Left ventricle myocardium superior (tissue), 1 donor: Measurements from ENCODE around the gene YOD1. TPM values are rescaled to one million over a fixed set of nuclear protein-coding genes. Genes with fewer than 3 reads are reported as not detected.

ENCODE experiments used
- ATAC-seq: fragments of 200-7000 bp; cut with Tn5 transposase; one replicate; pipeline ENCODE4 v1.9.1; 2020; ENCODE audit warnings: mild to moderate bottlenecking, moderate library complexity
- DNase-seq: peaks from one replicate; pipeline ENCODE4 v3.0.0-alpha.2; 2020
- intact Hi-C: fragments of 100-400 bp; cut with micrococcal nuclease; formaldehyde crosslinking; loops from one replicate; pipeline ENCODE4 v1.11.0; 2022
- total RNA-seq: library from RNA; stranded (reverse); fragmentation: NEBNext Ultra II Directional; extraction: Animal tissue kit (Norgen Biotek cat#: 25700); gene quantifications from one replicate; pipeline ENCODE4 v1.2.1, GENCODE V29; 2021
- donor health status: DM: no; HTN: yes; CAD: no; lungs with severe emphysema.

The YOD1 gene
- total RNA-seq, 1 donor from 2014 or later = 4.9 TPM

GRCh38 chr1:207076181-207076955 is 25.4 kb upstream of the YOD1 start:
- ATAC-seq (peak; percentile 2), DNase-seq (no peak)
- intact Hi-C loops = no loop called here

GRCh38 chr1:207073906-207074820 is 23.2 kb upstream of the YOD1 start:
- DNase-seq (no peak), ATAC-seq (no peak)
- intact Hi-C loops = no loop called here

DNA sequence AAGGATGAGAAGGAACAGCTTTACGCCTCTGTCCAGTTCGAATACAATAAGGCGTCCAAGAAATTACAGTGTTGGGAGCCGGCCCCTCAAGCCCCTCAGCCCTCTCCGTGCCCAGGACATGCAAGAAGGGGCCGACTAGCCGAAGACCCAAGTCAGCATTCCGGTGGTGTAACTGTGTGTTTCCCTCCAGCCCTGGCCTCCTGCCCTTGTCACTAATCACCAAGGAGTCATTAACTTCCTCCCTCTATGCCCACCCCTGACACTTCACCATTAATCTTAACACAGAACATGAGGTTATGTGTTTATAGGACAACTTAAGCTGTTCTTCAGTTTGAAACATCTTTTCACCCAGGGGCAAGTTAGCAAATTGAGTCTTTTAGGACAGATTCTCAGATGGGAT is 21.2 kb upstream of the YOD1 start:
- intact Hi-C loops = no loop called here
- no peak for ATAC-seq
- DNase-seq = no peak

DNA sequence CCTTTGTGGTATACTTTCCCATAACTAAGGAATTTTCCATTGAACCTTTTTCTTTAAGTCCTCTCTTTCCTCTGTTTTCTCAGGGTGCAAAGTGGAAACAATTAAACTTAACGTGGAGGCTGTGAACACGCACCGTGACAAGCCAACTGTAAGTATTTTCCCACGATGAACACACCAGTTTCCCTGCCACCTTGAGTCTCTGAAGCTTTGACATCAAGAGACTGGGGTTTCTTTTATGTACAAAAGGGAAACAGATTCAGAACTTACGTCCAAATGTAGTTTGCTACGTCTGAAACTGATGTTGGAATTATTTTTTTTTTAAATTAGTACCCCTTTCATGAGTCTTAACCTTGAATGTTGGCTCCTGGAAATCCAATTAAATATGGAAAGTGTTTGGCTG is 20.4 kb upstream of the YOD1 start:
- DNase-seq = no peak
- no peak for ATAC-seq
- intact Hi-C loops = no loop called here

GRCh38 chr1:207070811-207071210 is 19.8 kb upstream of the YOD1 start:
- ATAC-seq (no peak), DNase-seq (no peak)
- intact Hi-C loops = no loop called here

- DNase-seq = peak; percentile 81
- intact Hi-C loops = no loop called here
Measured at GRCh38 chr1:207069858-207070506, 19.0 kb upstream of the YOD1 start.

DNA sequence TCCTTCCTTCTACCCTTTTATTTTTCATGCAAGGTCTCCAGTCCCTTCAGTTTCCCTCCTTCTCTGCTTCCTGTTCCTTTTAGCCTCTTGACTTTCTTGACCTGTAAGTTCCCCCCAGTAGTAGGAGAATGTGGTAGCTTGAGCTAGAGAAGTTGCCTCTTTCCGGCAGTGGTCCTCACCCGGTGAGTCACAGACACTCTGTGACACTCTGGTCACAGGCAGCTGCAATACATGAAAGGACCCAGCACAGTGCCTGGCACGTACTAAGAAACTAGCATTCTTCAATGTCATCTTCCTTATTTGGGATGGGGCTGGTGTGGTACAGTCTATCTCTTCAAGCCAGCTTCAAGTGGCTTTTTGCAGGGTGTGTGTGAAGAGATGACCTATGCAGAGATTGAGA is 18.1 kb upstream of the YOD1 start:
- ATAC-seq = peak; percentile 42
- intact Hi-C loops = no loop called here

More at GRCh38 chr1:207069858-207070506, 19.0 kb upstream of the YOD1 start:
- peak; percentile 85 for ATAC-seq

DNA sequence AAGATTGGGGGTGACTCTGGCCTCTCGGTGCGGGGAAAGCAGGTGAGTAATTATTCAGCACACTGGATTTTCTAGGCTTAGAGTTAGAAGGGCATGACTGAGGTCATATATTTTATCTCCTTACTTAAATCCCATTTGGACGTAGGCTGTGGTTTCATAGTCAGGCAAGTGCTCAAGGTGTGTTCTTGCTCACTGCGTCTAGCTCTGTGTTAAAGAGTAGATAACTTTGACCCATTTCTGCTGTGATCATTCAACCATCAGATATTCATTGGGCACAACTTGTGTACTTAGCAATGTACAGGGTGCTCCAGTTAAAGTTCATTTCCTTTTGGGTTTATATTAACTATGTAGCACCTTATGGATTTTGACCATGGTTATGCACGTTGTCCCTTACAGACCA is 16.7 kb upstream of the YOD1 start:
- DNase-seq (no peak), ATAC-seq (no peak)
- intact Hi-C loops = no loop called here

More for the DNA sequence above, 18.1 kb upstream of the YOD1 start:
- no peak for DNase-seq

GRCh38 chr1:207067185-207067584 is 16.2 kb upstream of the YOD1 start:
- no peak for ATAC-seq
- intact Hi-C loops = no loop called here

DNA sequence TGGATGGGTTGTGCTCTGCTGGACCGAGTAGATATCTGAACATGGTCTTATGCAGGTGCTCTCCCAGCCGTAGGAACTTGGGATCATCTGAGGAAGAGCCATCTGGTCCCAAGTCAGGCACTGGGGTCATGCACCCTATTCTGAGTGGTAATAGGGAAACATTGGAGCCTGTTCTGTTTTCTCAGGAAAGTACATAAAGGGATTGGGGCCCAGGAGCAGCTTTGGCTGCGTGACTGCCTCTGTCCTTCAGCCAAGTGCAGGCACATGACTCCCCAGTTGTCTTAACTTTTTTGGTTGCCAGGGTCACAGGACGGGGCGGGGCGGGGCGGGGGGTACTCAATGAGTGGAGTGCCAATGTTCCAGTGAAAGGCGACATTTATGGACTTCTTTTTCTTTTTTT is 13.6 kb upstream of the YOD1 start:
- ATAC-seq = peak; percentile 84
- intact Hi-C loops = no loop called here
- peak; percentile 54 for DNase-seq

More at GRCh38 chr1:207067185-207067584, 16.2 kb upstream of the YOD1 start:
- no peak for DNase-seq

DNA sequence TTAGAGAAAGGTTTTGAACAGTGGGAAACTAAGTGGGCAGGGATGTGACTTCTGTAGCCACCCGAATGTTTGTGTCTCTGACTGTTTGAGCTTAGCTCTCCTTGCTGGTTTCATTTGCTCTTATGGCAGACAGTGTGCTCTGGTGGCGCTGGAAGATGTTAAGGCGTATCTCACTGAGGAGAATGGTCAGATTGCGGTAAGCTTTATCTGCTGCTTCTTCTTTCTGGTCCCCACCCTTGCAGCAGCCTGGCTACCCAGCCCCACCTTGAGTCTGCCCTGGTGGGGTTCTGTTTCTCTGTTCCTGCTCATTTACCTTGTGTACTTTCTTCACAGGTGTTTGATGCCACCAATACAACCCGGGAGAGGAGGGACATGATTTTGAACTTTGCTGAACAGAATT is 12.0 kb upstream of the YOD1 start:
- ATAC-seq (no peak), DNase-seq (no peak)
- intact Hi-C loops = no loop called here

DNA sequence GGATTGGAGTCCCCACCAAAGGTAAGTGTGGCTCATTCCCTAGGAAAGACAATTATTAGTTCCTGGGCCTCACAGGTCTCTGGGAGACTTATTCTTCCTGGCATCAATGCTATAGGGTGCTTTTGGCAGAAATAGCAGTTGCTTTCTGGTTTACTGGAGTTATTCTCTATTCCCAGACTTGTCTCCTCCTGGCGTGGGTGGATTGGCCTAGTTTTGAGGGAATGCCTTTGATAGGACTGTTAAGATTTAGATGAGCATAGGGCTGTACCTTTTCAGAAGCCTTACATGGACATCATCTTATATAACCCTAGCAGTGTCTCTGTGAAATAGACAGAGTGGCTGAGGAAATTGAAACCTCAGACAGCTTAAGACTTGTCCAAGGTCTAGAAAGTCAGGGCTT is 11.1 kb upstream of the YOD1 start:
- intact Hi-C loops = no loop called here

GRCh38 chr1:207060596-207060995 is 9.6 kb upstream of the YOD1 start:
- ATAC-seq (no peak), DNase-seq (no peak)
- intact Hi-C loops = no loop called here

More for the DNA sequence above, 11.1 kb upstream of the YOD1 start:
- ATAC-seq (no peak), DNase-seq (no peak)

DNA sequence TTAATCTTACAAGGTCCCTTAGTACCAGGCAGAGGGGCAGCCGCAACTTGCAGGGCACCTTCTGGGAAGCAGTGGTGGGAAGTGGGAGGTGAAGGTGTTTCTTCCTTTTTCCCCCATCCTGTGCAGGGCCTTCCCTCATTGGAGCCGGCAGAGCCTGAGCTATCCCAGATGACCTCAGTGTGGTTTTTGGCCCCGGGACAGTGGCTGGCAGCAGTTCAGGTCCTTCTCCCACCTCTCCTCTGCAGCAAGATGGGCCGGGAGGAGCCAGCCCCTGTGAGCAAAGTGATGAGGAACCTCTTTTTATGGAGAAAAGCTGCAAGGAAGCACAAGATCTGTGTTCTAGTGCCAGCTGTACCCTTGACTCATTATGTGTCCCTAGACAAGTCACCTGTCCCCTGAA is 8.9 kb upstream of the YOD1 start:
- intact Hi-C loops = no loop called here
- peak; percentile 42 for DNase-seq
- ATAC-seq = no peak

DNA sequence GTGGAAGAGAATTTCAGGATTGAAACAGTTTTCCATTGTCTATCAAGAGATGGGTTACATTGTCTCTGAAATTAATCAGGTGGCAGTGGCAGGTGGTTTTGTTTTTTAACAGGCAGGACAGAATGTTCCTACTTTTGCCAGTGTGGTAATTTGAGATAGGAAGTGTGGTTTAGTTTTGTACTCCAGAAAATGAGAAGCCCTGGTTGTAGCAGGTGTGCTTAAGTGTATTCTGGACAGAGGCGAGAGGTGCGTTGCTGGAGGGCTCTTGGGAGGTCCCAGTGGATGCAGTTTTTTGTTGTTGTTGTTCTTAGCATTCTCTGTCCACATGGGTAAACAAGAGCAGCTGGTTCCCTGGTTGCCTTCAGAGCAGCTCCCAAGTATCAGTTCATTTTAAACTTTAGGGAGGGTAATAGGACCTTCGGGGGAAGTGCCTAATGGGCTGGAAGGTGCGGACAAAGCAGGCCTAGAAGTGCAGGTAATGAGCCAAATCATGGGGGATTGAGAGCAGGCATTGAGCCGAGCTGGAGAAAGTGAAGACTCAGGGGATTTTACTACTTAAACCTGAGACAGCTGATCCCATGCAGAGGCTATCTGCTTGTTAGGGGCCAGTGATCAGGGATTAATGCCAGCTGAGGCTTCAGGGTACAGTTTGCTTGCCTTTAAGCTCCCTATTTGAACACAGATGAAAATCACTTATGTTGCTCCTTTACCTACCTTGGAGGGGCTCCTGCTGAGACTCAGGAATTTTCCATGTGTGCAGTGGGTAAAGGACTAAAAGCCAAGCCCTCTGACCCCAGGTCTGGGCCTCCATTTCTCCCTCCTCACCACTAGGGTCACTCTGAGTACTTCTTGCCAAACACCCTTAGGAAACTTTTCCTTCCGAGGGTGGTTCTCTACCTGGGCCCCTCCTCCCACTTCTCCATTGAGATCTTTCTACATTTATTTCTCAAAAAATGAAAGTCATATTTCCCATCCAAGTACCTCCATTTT is 8.2 kb upstream of the YOD1 start:
- ATAC-seq (peak; percentile 18), DNase-seq (no peak)
- intact Hi-C loops = no loop called here

GRCh38 chr1:207058252-207058651 is 7.2 kb upstream of the YOD1 start:
- intact Hi-C loops = no loop called here
- peak; percentile 60 for ATAC-seq
- DNase-seq = peak; percentile 55

GRCh38 chr1:207056673-207057072 is 5.7 kb upstream of the YOD1 start:
- intact Hi-C loops = no loop called here
- DNase-seq (no peak), ATAC-seq (no peak)

- intact Hi-C loops = no loop called here
- ATAC-seq = peak; percentile 24
Measured at GRCh38 chr1:207055386-207056001, 4.5 kb upstream of the YOD1 start.

More at GRCh38 chr1:207055386-207056001, 4.5 kb upstream of the YOD1 start:
- no peak for DNase-seq
